Lower lobe of right lung (tissue), 2 donors: ENCODE results near the gene SF3A2. TPM values are rescaled to one million over a fixed set of nuclear protein-coding genes. Genes with fewer than 3 reads are reported as not detected.

Experiments
- ATAC-seq, 2 donors: fragments of 200-7000 bp; cut with Tn5 transposase; one replicate each; pipeline ENCODE4 v1.9.1; 2020 to 2022; ENCODE audit warnings: mild to moderate bottlenecking in 2 of 2, moderate library complexity in 2 of 2
- DNase-seq: peaks from one replicate; pipeline ENCODE4 v3.0.0-alpha.2; 2020
- H3K27ac ChIP-seq: fragments of 200-600 bp; one replicate; pipeline ENCODE4 v1.8.0; 2022
- H3K27me3 ChIP-seq: fragments of 200-600 bp; one replicate; pipeline ENCODE4 v1.8.0; 2022; ENCODE audit warnings: low read depth
- H3K36me3 ChIP-seq: fragments of 200-600 bp; one replicate; pipeline ENCODE4 v1.8.0; 2022; ENCODE audit warnings: mild to moderate bottlenecking
- H3K4me1 ChIP-seq: fragments of 200-600 bp; one replicate; pipeline ENCODE4 v1.8.0; 2022
- H3K4me3 ChIP-seq: fragments of 200-600 bp; one replicate; pipeline ENCODE4 v1.8.0; 2022; ENCODE audit warnings: mild to moderate bottlenecking
- H3K9me3 ChIP-seq: fragments of 200-600 bp; one replicate; pipeline ENCODE4 v1.8.0; 2022
- intact Hi-C: fragments of 100-400 bp; cut with DNase I; formaldehyde crosslinking; loops from one replicate; pipeline ENCODE4 v1.11.0; 2022
- total RNA-seq: library from RNA; stranded (reverse); fragmentation: NEBNext Ultra II Directional; extraction: Animal tissue kit (Norgen Biotek cat#: 25700); gene quantifications from one replicate; pipeline ENCODE4 v1.2.1, GENCODE V29; 2021
- TF ChIP-seq, protein P1 (sequence below): fragments of 200-600 bp; IDR thresholded peaks from one replicate; pipeline ENCODE4 v1.8.0; 2022; ENCODE audit warnings: antibody characterized with exemption, mild to moderate bottlenecking
- donor health status: DM: no; HTN: yes; CAD: no; lungs with severe emphysema.

Gene SF3A2
- total RNA-seq, 1 donor from 2014 or later, result 55.6 TPM

- Histone ChIP-seq H3K9me3 (no peaks in the 10 kb centered on the region), H3K4me1 (peaks cover 5% of the 10 kb centered on the region), H3K27ac (no peak overlapping the region), H3K36me3 (peaks cover 93% of the 10 kb centered on the region), H3K27me3 (no peaks in the 10 kb centered on the region), H3K4me3 (no peak overlapping the region)
- intact Hi-C loops, result no loop called here
- ATAC-seq (no peak), DNase-seq (no peak)
- TF ChIP-seq, protein P1, sequence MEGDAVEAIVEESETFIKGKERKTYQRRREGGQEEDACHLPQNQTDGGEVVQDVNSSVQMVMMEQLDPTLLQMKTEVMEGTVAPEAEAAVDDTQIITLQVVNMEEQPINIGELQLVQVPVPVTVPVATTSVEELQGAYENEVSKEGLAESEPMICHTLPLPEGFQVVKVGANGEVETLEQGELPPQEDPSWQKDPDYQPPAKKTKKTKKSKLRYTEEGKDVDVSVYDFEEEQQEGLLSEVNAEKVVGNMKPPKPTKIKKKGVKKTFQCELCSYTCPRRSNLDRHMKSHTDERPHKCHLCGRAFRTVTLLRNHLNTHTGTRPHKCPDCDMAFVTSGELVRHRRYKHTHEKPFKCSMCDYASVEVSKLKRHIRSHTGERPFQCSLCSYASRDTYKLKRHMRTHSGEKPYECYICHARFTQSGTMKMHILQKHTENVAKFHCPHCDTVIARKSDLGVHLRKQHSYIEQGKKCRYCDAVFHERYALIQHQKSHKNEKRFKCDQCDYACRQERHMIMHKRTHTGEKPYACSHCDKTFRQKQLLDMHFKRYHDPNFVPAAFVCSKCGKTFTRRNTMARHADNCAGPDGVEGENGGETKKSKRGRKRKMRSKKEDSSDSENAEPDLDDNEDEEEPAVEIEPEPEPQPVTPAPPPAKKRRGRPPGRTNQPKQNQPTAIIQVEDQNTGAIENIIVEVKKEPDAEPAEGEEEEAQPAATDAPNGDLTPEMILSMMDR, result no peak
These were observed 7.3 kb upstream of the SF3A2 start for GRCh38 chr19:2229103-2230032.

GRCh38 chr19:2230033-2230531 lies 6.5 kb upstream of the SF3A2 start:
- ATAC-seq (no peak), DNase-seq (no peak)
- H3K27ac ChIP-seq, result no peak overlapping the region
- H3K36me3 ChIP-seq, result peaks cover 86% of the 10 kb centered on the region
- no peak overlapping the region for H3K4me3 ChIP-seq
- TF ChIP-seq, protein P1, result no peak
- peaks cover 12% of the 10 kb centered on the region for H3K4me1 ChIP-seq
- no peaks in the 10 kb centered on the region for H3K9me3 ChIP-seq
- H3K27me3 ChIP-seq, result no peaks in the 10 kb centered on the region
- intact Hi-C loops, result no loop called here

DNA sequence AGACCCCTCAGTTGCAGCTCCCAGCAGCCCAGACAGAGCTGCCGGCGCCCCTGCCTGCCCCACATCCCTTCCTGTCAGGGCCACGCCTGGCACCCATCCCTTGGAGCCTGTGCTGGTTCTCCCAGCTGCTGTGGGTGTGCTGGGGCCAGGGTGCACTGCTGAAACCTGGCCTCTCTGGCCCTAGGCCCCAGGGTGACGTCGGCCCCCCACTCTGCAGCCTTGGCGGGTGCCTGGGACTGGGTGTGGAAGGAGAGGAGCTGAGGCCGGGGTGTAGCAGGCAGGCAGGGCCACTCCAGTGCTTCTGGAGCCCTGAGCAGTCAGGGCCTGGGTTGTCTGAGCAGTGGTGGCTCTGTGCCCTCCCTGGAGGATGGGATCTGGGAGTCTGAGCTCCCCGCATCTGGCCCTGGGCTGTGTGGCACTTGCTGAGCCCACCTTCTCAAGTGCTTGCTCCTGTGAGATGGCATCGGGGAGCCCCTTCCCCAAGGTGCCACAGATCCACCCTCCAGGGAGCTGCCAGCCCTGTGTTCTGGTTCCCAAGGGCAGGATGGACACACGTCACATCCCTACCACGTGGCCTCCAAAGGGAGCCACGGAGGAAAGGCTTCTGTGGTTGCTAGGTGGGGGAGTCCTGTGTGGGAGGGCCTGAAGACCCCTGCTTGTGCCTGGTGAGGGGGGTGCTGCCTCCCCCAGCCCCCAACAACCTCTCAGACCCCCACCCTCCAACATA lies 5.7 kb upstream of the SF3A2 start:
- Histone ChIP-seq H3K4me1 (peaks cover 14% of the 10 kb centered on the region), H3K27ac (no peak overlapping the region), H3K9me3 (no peaks in the 10 kb centered on the region), H3K4me3 (no peak overlapping the region), H3K27me3 (no peaks in the 10 kb centered on the region), H3K36me3 (peaks cover 77% of the 10 kb centered on the region)
- DNase-seq (no peak), ATAC-seq (no peak)
- intact Hi-C loops, result no loop called here
- TF ChIP-seq, protein P1, result no peak

DNA sequence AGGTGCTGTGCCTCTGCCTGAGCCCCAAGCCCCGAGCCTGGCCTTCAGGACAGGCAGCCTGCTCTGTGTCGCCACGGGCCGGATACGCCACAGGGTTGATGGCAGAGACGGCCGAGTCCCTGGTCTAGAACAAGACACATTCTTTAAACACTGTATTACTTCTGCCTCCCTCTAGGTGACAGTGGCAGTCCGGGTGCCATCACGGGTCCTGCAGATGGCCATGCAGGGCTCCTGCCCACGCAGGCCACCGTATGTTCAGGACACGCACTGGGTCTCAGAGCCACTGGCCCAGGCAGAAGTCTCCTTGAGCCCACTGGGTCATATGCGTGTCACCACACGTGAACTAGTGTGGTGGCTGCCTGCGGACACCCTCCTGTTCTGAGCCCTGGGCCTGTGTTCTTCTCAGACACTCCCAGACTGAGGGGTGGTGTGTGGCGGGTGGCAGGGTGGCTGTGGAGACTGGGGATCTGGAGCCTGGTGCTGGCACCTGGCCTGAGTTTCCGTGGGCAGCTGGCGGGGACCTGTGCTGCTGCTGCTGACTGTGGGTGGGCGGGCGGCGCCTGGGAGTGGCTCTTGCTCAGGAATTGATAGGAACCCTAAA lies 4.9 kb upstream of the SF3A2 start:
- TF ChIP-seq, protein P1, result no peak
- intact Hi-C loops, result no loop called here
- no peaks in the 10 kb centered on the region for H3K9me3 ChIP-seq
- ATAC-seq (no peak), DNase-seq (no peak)
- H3K4me3 ChIP-seq, result no peak overlapping the region
- H3K27ac ChIP-seq, result no peak overlapping the region
- peaks cover 14% of the 10 kb centered on the region for H3K4me1 ChIP-seq
- H3K27me3 ChIP-seq, result no peaks in the 10 kb centered on the region
- H3K36me3 ChIP-seq, result peaks cover 69% of the 10 kb centered on the region
